Uterus (tissue), 4 donors: Measurements from ENCODE around the gene TMCO4. TPM values are rescaled to one million over a fixed set of nuclear protein-coding genes. Genes with fewer than 3 reads are reported as not detected.

ENCODE experiments used
- DNase-seq, 2 donors: peaks; one replicate each; pipeline ENCODE4 v3.0.0-alpha.2; 2019 to 2020
- H3K27ac ChIP-seq, 2 donors: fragments of 200-600 bp; sonication (generic); 1 replicate in 1 of 2; 2 replicates in 1 of 2; pipeline ENCODE4 v1.5.1; 2016 to 2018
- H3K27me3 ChIP-seq, 2 donors: fragments of 200-600 bp; sonication (generic); one replicate each; pipeline ENCODE4 v1.5.1; 2018 to 2019; ENCODE audit warnings: control low read depth in 1 of 2
- H3K36me3 ChIP-seq, 2 donors: fragments of 200-600 bp; sonication (generic); one replicate each; pipeline ENCODE4 v1.5.1; 2019; ENCODE audit warnings: control low read depth in 1 of 2
- H3K4me1 ChIP-seq, 2 donors: fragments of 200-600 bp; sonication (generic); one replicate each; pipeline ENCODE4 v1.5.1; 2018 to 2019; ENCODE audit warnings: control low read depth in 1 of 2
- H3K4me3 ChIP-seq, 2 donors: fragments of 200-600 bp; sonication (generic); 1 replicate in 1 of 2; 2 replicates in 1 of 2; pipeline ENCODE4 v1.5.1; 2018 to 2019; ENCODE audit warnings: mild to moderate bottlenecking in 1 of 2
- H3K9me3 ChIP-seq, 2 donors: fragments of 200-600 bp; sonication (generic); one replicate each; pipeline ENCODE4 v1.5.1; 2019; ENCODE audit warnings: control low read depth in 1 of 2
- CTCF ChIP-seq, 4 experiments: fragments of 200-600 bp in 2 of 4; fragments of 450-650 bp in 2 of 4; sonication (generic) in 2 of 4; IDR thresholded peaks; one replicate each; pipeline ENCODE4 v1.5.1; 2016 to 2019; ENCODE audit warnings: antibody characterized with exemption in 4 of 4, mild to moderate bottlenecking in 2 of 4, moderate library complexity in 1 of 4
- POLR2A ChIP-seq, 2 donors: fragments of 450-650 bp; IDR thresholded peaks; one replicate each; pipeline ENCODE4 v1.6.1; 2016; ENCODE audit warnings: antibody characterized with exemption in 2 of 2, mild to moderate bottlenecking in 1 of 2, moderate library complexity in 1 of 2
- intact Hi-C: fragments of 100-400 bp; cut with DNase I; formaldehyde crosslinking; loops from one replicate; pipeline ENCODE4 v1.15.1; 2023; ENCODE audit warnings: low total_unique reads
- total RNA-seq, 4 donors: library from RNA; depleted of rRNA in 3 of 4; stranded (reverse); fragments of >200 nt in 3 of 4; gene quantifications; one replicate each; pipeline versions ENCODE4 v1.1.0 to v1.2.4, GENCODE V29; 2014 to 2023
- donor health status: DM: yes; HTN: yes; CAD: no.

Gene TMCO4
- total RNA-seq, 4 donors from 2014 or later: 11.8 to 41.2 (median 21.8) TPM

GRCh38 chr1:19709260-19709793 lies 90.4 kb downstream of the TMCO4 start:
- Histone ChIP-seq H3K36me3 (no peaks in the 10 kb centered on the region), H3K4me3 (no peak overlapping the region), H3K4me1 (no peaks in the 10 kb centered on the region), H3K27ac (no peak overlapping the region), H3K9me3 (no peaks in the 10 kb centered on the region), H3K27me3 (no peaks in the 10 kb centered on the region)
- TF ChIP-seq CTCF (IDR thresholded peaks at IDR 0.05): no peak
- no peak for TF ChIP-seq POLR2A (IDR thresholded peaks at IDR 0.05)
- DNase-seq: no peak
- intact Hi-C loops: no loop called here

- no peak overlapping the region for H3K27ac ChIP-seq
- TF ChIP-seq POLR2A (IDR thresholded peaks at IDR 0.05) (no peak), CTCF (IDR thresholded peaks at IDR 0.05) (no peak)
- intact Hi-C loops: no loop called here
Measured at GRCh38 chr1:19708567-19709110, 91.1 kb downstream of the TMCO4 start.

GRCh38 chr1:19706136-19706535 lies 93.6 kb downstream of the TMCO4 start:
- Histone ChIP-seq H3K27me3 (no peaks in the 10 kb centered on the region), H3K36me3 (no peaks in the 10 kb centered on the region), H3K27ac (no peak overlapping the region), H3K4me3 (no peak overlapping the region), H3K9me3 (no peaks in the 10 kb centered on the region), H3K4me1 (no peaks in the 10 kb centered on the region)
- intact Hi-C loops: no loop called here
- DNase-seq: no peak
- TF ChIP-seq POLR2A (IDR thresholded peaks at IDR 0.05): no peak
- TF ChIP-seq CTCF (IDR thresholded peaks at IDR 0.05): no peak

More at GRCh38 chr1:19708567-19709110, 91.1 kb downstream of the TMCO4 start:
- H3K4me3 ChIP-seq: no peak overlapping the region
- no peaks in the 10 kb centered on the region for H3K4me1 ChIP-seq
- DNase-seq: no peak
- no peaks in the 10 kb centered on the region for H3K9me3 ChIP-seq
- no peaks in the 10 kb centered on the region for H3K36me3 ChIP-seq
- no peaks in the 10 kb centered on the region for H3K27me3 ChIP-seq

GRCh38 chr1:19705464-19705863 lies 94.3 kb downstream of the TMCO4 start:
- no peaks in the 10 kb centered on the region for H3K36me3 ChIP-seq
- no peaks in the 10 kb centered on the region for H3K4me1 ChIP-seq
- no peaks in the 10 kb centered on the region for H3K27me3 ChIP-seq
- no peak overlapping the region for H3K4me3 ChIP-seq
- TF ChIP-seq CTCF (IDR thresholded peaks at IDR 0.05) (no peak), POLR2A (IDR thresholded peaks at IDR 0.05) (no peak)
- no peak overlapping the region for H3K27ac ChIP-seq
- intact Hi-C loops: no loop called here
- no peak for DNase-seq
- no peaks in the 10 kb centered on the region for H3K9me3 ChIP-seq

- intact Hi-C loops: no loop called here
- TF ChIP-seq POLR2A (IDR thresholded peaks at IDR 0.05): no peak
- TF ChIP-seq CTCF (IDR thresholded peaks at IDR 0.05): peak; percentile 78 to 89 (median 80)
Measured at GRCh38 chr1:19704247-19705113, 95.2 kb downstream of the TMCO4 start.

More at GRCh38 chr1:19704247-19705113, 95.2 kb downstream of the TMCO4 start:
- Histone ChIP-seq H3K36me3 (no peaks in the 10 kb centered on the region), H3K4me3 (no peak overlapping the region), H3K27me3 (no peaks in the 10 kb centered on the region), H3K4me1 (no peaks in the 10 kb centered on the region), H3K27ac (no peak overlapping the region), H3K9me3 (no peaks in the 10 kb centered on the region)
- DNase-seq: peak; percentile 59 to 69
